Measurements from ENCODE around the gene ACBD6. TPM values are rescaled to one million over a fixed set of nuclear protein-coding genes. Genes with fewer than 3 reads are reported as not detected.

ACBD6 gene
- total and polyA plus RNA-seq, 2 experiments from 2014 or later = 36.3 to 45.8 TPM

DNA sequence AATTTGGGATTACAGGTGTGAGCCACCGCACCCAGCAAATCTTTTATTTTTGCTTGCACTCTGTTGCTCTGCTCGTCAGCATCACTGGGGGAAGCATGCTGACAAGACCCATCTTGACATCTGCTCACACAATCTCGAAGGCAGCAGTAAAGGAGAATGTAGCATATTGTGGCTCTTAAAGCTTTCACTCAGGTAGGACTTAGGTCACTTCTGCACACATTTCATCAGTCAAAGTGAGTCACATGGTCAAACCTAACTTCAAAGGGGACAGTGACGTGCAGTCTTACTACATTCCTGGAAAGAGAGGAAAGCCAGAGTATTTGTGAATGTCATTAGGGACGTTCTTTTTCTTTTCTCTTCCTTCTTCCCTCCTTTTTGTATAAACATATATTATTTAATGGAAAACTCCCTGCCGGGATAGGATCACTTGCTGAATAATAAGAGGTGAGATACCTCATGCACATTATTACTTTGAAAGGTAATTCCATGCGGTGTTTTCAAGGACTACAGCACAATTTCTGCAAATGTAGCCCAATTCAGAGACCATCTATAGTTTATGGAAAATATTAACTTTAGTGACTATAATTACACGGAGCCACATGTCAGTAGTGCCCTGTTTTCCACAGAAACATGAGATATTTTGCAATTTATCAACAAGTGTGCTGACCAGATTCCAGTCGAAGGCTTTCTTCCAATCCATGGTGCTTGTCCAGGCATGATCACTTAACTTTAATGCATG lies 19.3 kb upstream of the ACBD6 start:
- H2AFZ ChIP-seq = no peak overlapping the region
- peak overlapping the region; percentile 7 for H3K4me2 ChIP-seq
- H3K36me3 ChIP-seq (replicated peaks; ENCODE audit: insufficient read depth, low read depth) = no peaks in the 10 kb centered on the region
- 39% methylated on average over 9 of the region's 9 CpGs for WGBS (ENCODE audit: low lambda C conversion rate, missing lambda C conversion rate)
- H3K79me2 ChIP-seq = no peaks in the 10 kb centered on the region
- peaks cover 15% of the 10 kb centered on the region for H3K4me1 ChIP-seq (ENCODE audit: insufficient read depth)
- no peaks in the 10 kb centered on the region for H3K9me3 ChIP-seq (ENCODE audit: low read depth)
- H3K27me3 ChIP-seq = no peaks in the 10 kb centered on the region
- H3K27ac ChIP-seq = peak overlapping the region; percentile 71
- no peaks in the 10 kb centered on the region for H3K9me2 ChIP-seq (replicated peaks; ENCODE audit: insufficient read depth)
- peak; percentile 61 for DNase-seq (ENCODE audit: low spot score)
- TF ChIP-seq, protein P1, sequence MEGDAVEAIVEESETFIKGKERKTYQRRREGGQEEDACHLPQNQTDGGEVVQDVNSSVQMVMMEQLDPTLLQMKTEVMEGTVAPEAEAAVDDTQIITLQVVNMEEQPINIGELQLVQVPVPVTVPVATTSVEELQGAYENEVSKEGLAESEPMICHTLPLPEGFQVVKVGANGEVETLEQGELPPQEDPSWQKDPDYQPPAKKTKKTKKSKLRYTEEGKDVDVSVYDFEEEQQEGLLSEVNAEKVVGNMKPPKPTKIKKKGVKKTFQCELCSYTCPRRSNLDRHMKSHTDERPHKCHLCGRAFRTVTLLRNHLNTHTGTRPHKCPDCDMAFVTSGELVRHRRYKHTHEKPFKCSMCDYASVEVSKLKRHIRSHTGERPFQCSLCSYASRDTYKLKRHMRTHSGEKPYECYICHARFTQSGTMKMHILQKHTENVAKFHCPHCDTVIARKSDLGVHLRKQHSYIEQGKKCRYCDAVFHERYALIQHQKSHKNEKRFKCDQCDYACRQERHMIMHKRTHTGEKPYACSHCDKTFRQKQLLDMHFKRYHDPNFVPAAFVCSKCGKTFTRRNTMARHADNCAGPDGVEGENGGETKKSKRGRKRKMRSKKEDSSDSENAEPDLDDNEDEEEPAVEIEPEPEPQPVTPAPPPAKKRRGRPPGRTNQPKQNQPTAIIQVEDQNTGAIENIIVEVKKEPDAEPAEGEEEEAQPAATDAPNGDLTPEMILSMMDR (IDR thresholded peaks at IDR 0.05; ENCODE audit: poor library complexity) = no peak
- no peak for TF ChIP-seq EZH2phosphoT487 (IDR thresholded peaks at IDR 0.05; ENCODE audit: low read depth, severe bottlenecking, unreplicated experiment)
- no peak for TF ChIP-seq EZH2 (IDR thresholded peaks at IDR 0.05; ENCODE audit: borderline replicate concordance)
- no peaks in the 10 kb centered on the region for H4K20me1 ChIP-seq (ENCODE audit: insufficient read depth, poor library complexity, severe bottlenecking)
- H3K4me3 ChIP-seq = no peak overlapping the region

DNA sequence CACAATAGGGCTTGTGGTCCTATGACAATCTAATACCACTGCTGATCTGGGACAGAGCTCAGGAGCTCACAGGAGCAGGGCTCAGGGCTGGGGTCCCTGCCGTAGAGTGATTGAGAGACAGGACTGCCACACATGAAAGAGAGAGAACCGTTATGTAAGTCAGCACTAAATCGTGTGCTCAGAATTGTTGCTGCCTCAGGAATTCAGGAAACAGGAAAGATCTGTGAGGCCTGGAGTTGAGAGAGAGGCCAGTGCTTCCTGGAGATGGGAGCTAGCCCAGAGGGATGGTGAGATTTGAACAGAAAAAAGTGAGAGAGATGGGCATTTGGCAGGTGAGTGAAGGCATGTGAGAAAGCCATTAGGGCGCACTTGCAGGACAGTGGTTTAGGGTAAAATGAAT lies 17.5 kb upstream of the ACBD6 start:
- H3K27ac ChIP-seq = no peak overlapping the region
- H3K27me3 ChIP-seq = no peaks in the 10 kb centered on the region
- DNase-seq (ENCODE audit: low spot score) = no peak
- no peaks in the 10 kb centered on the region for H3K79me2 ChIP-seq
- no peaks in the 10 kb centered on the region for H3K36me3 ChIP-seq (replicated peaks; ENCODE audit: insufficient read depth, low read depth)
- no peak overlapping the region for H2AFZ ChIP-seq
- H3K4me1 ChIP-seq (ENCODE audit: insufficient read depth) = peaks cover 23% of the 10 kb centered on the region
- H4K20me1 ChIP-seq (ENCODE audit: insufficient read depth, poor library complexity, severe bottlenecking) = no peaks in the 10 kb centered on the region
- H3K4me2 ChIP-seq = no peak overlapping the region
- TF ChIP-seq EZH2 (IDR thresholded peaks at IDR 0.05; ENCODE audit: borderline replicate concordance) = no peak
- TF ChIP-seq, protein P1 (IDR thresholded peaks at IDR 0.05; ENCODE audit: poor library complexity) = no peak
- TF ChIP-seq EZH2phosphoT487 (IDR thresholded peaks at IDR 0.05; ENCODE audit: low read depth, severe bottlenecking, unreplicated experiment) = no peak
- WGBS (ENCODE audit: low lambda C conversion rate, missing lambda C conversion rate) = 53% methylated on average over 4 of the region's 4 CpGs
- H3K4me3 ChIP-seq = no peak overlapping the region
- no peaks in the 10 kb centered on the region for H3K9me3 ChIP-seq (ENCODE audit: low read depth)
- no peaks in the 10 kb centered on the region for H3K9me2 ChIP-seq (replicated peaks; ENCODE audit: insufficient read depth)

DNA sequence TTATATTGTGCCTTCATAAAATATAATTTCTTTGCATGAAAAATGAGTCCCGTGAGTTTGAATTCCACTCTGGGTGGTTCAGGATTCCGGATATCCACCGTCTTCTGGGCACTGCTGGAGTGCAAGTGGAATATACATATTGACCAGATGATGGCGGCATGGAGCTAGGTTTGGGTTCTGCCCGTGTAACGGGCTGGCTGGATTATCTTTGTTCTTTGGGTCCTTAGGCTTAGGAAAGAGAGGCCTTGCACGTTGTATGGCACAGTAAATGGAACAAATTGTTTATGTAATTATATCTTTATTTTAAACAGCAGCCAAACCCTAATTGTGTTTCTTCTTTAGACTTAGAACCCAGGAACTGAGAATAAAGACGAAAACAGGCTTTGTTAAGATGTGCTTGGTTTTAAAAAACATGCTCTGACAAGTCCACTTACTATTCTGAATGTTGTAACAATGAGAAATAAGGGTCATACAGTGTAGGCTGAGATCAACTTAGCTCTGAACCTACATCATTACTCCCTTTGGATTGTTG lies 13.5 kb upstream of the ACBD6 start:
- H3K27ac ChIP-seq = peak overlapping the region; percentile 39
- H3K27me3 ChIP-seq = no peaks in the 10 kb centered on the region
- H3K4me2 ChIP-seq = no peak overlapping the region
- no peaks in the 10 kb centered on the region for H3K36me3 ChIP-seq (replicated peaks; ENCODE audit: insufficient read depth, low read depth)
- peaks cover 8% of the 10 kb centered on the region for H3K4me1 ChIP-seq (ENCODE audit: insufficient read depth)
- DNase-seq (ENCODE audit: low spot score) = peak; percentile 88
- H3K4me3 ChIP-seq = no peak overlapping the region
- H4K20me1 ChIP-seq (ENCODE audit: insufficient read depth, poor library complexity, severe bottlenecking) = no peaks in the 10 kb centered on the region
- WGBS (ENCODE audit: low lambda C conversion rate, missing lambda C conversion rate) = 14% methylated on average over 8 of the region's 8 CpGs
- no peaks in the 10 kb centered on the region for H3K79me2 ChIP-seq
- H3K9me2 ChIP-seq (replicated peaks; ENCODE audit: insufficient read depth) = no peaks in the 10 kb centered on the region
- TF ChIP-seq EZH2 (IDR thresholded peaks at IDR 0.05; ENCODE audit: borderline replicate concordance) = no peak
- TF ChIP-seq, protein P1 (IDR thresholded peaks at IDR 0.05; ENCODE audit: poor library complexity) = peak; percentile 87
- H3K9me3 ChIP-seq (ENCODE audit: low read depth) = no peaks in the 10 kb centered on the region
- H2AFZ ChIP-seq = peak overlapping the region; percentile 17

All from hepatocyte (in vitro differentiated cells).